Smooth muscle cell (in vitro differentiated cells): Measurements from ENCODE around the gene THBS1. TPM values are rescaled to one million over a fixed set of nuclear protein-coding genes. Genes with fewer than 3 reads are reported as not detected.

Experiments
- DNase-seq: peaks from one replicate; lab custom pipeline; 2025; ENCODE audit not compliant: unreplicated experiment; lab: John Stamatoyannopoulos, UW
- H2AFZ ChIP-seq: fragments of 200-600 bp; sonication (generic); 2 replicates; pipeline ENCODE4 v1.6.0; 2016; ENCODE audit warnings: antibody characterized with exemption, low read depth, mild to moderate bottlenecking
- H3F3A ChIP-seq: fragments of 200-600 bp; sonication (generic); 2 replicates; pipeline ENCODE4 v1.6.0; 2017; ENCODE audit warnings: antibody characterized with exemption, low read depth
- H3K27ac ChIP-seq: fragments of 200-600 bp; sonication (generic); 2 replicates; pipeline ENCODE4 v1.5.1; 2016; ENCODE audit warnings: low read depth, mild to moderate bottlenecking
- H3K27me3 ChIP-seq: fragments of 200-600 bp; sonication (generic); 2 replicates; pipeline ENCODE4 v1.6.1; 2016; ENCODE audit warnings: low read depth, mild to moderate bottlenecking
- H3K36me3 ChIP-seq: fragments of 200-600 bp; sonication (generic); 2 replicates; pipeline ENCODE4 v1.5.1; 2016; ENCODE audit warnings: low read depth
- H3K4me1 ChIP-seq: fragments of 200-600 bp; sonication (generic); 2 replicates; pipeline ENCODE4 v1.5.1; 2016; ENCODE audit warnings: low read depth
- H3K4me2 ChIP-seq: fragments of 200-600 bp; sonication (generic); 2 replicates; pipeline ENCODE4 v1.6.0; 2016; ENCODE audit warnings: mild to moderate bottlenecking
- H3K4me3 ChIP-seq: fragments of 200-600 bp; sonication (generic); 2 replicates; pipeline ENCODE4 v1.5.1; 2016; ENCODE audit warnings: mild to moderate bottlenecking
- H3K79me2 ChIP-seq: fragments of 200-600 bp; sonication (generic); 2 replicates; pipeline ENCODE4 v1.6.0; 2016; ENCODE audit warnings: low read depth, mild to moderate bottlenecking
- H3K9ac ChIP-seq: fragments of 200-600 bp; sonication (generic); 2 replicates; pipeline ENCODE4 v1.6.0; 2016; ENCODE audit warnings: low read depth
- H3K9me3 ChIP-seq: fragments of 200-600 bp; sonication (generic); replicated peaks from 2 replicates; pipeline ENCODE4 v1.5.1; 2016; ENCODE audit warnings: low read depth
- H4K20me1 ChIP-seq: fragments of 200-600 bp; sonication (generic); 2 replicates; pipeline ENCODE4 v1.6.0; 2016; ENCODE audit warnings: low read depth
- CTCF ChIP-seq: fragments of 200-600 bp; sonication (generic); IDR thresholded peaks from 2 replicates; pipeline ENCODE4 v1.5.1; 2017; ENCODE audit warnings: borderline replicate concordance, mild to moderate bottlenecking, antibody characterized with exemption; ENCODE audit not compliant: insufficient read depth, poor library complexity, severe bottlenecking
- WGBS: methylation state at CpG from one replicate; pipeline ENCODE4 v1.1.7; 2016; ENCODE audit warnings: low lambda C conversion rate; 5-methylcytosine and 5-hydroxymethylcytosine counted together
- polyA plus RNA-seq: library from polyadenylated mRNA; unstranded; fragments of >200 nt; fragmentation: Nextera tagmentation; extraction: Ambion mirVana; gene quantifications from 2 replicates; pipeline ENCODE4 v1.2.1, GENCODE V29; 2016
- total RNA-seq: library from RNA; depleted of rRNA; stranded (reverse); fragments of >200 nt; gene quantifications from 2 replicates; pipeline ENCODE4 v1.2.3, GENCODE V29; 2014

THBS1 gene
- total and polyA plus RNA-seq, 2 experiments from 2014 or later, result 203 to 648 TPM

- TF ChIP-seq CTCF, result no peak
- Histone ChIP-seq H3K9me3 (no peaks in the 10 kb centered on the region), H3K27ac (no peak overlapping the region), H3F3A (peaks cover 61% of the 10 kb centered on the region), H3K79me2 (peaks cover 41% of the 10 kb centered on the region), H3K4me2 (peak overlapping the region; percentile 92), H3K9ac (no peak overlapping the region), H3K4me1 (no peaks in the 10 kb centered on the region), H3K36me3 (peaks cover 53% of the 10 kb centered on the region), H3K4me3 (peak overlapping the region; percentile 63), H2AFZ (no peak overlapping the region), H4K20me1 (peaks cover 94% of the 10 kb centered on the region), H3K27me3 (no peaks in the 10 kb centered on the region)
- DNase-seq, result no peak
- 94% methylated on average over 4 of the region's 4 CpGs for WGBS
These were observed 4.5 kb downstream of the THBS1 start for GRCh38 chr15:39585389-39585841.

GRCh38 chr15:39585871-39586301, 5.0 kb downstream of the THBS1 start:
- Histone ChIP-seq H3K79me2 (peaks cover 41% of the 10 kb centered on the region), H2AFZ (no peak overlapping the region), H3K4me2 (no peak overlapping the region), H3K27me3 (no peaks in the 10 kb centered on the region), H3K4me1 (no peaks in the 10 kb centered on the region), H3K4me3 (no peak overlapping the region), H3K9ac (no peak overlapping the region), H3K36me3 (peaks cover 57% of the 10 kb centered on the region), H3K9me3 (no peaks in the 10 kb centered on the region), H3K27ac (peak overlapping the region; percentile 24), H3F3A (peaks cover 66% of the 10 kb centered on the region), H4K20me1 (peaks cover 99% of the 10 kb centered on the region)
- TF ChIP-seq CTCF, result no peak
- WGBS, result 92% methylated on average over 4 of the region's 4 CpGs
- DNase-seq, result no peak

GRCh38 chr15:39586387-39587095, 5.7 kb downstream of the THBS1 start:
- Histone ChIP-seq H3K9ac (no peak overlapping the region), H4K20me1 (peaks cover 100% of the 10 kb centered on the region), H3K9me3 (no peaks in the 10 kb centered on the region), H3K27ac (peak overlapping the region; percentile 24), H3K4me3 (no peak overlapping the region), H3K36me3 (peaks cover 64% of the 10 kb centered on the region), H2AFZ (no peak overlapping the region), H3K27me3 (no peaks in the 10 kb centered on the region), H3K4me1 (no peaks in the 10 kb centered on the region), H3K4me2 (no peak overlapping the region), H3F3A (peaks cover 72% of the 10 kb centered on the region), H3K79me2 (peaks cover 36% of the 10 kb centered on the region)
- no peak for TF ChIP-seq CTCF
- no peak for DNase-seq
- WGBS, result 74% methylated on average over 10 of the region's 10 CpGs

- Histone ChIP-seq H2AFZ (no peak overlapping the region), H3K4me1 (no peaks in the 10 kb centered on the region), H3K36me3 (peaks cover 70% of the 10 kb centered on the region), H3K9me3 (no peaks in the 10 kb centered on the region), H3K27me3 (no peaks in the 10 kb centered on the region), H3K4me3 (no peak overlapping the region), H4K20me1 (peaks cover 100% of the 10 kb centered on the region), H3K9ac (no peak overlapping the region), H3K4me2 (no peak overlapping the region), H3K79me2 (peaks cover 29% of the 10 kb centered on the region), H3F3A (peaks cover 79% of the 10 kb centered on the region), H3K27ac (peak overlapping the region; percentile 24)
- WGBS, result 91% methylated on average over 17 of the region's 17 CpGs
- DNase-seq, result no peak
- TF ChIP-seq CTCF, result no peak
These were observed 6.3 kb downstream of the THBS1 start for GRCh38 chr15:39587096-39587721.
